GM12878 (cell line): ENCODE data around the gene ETS1. TPM values are rescaled to one million over a fixed set of nuclear protein-coding genes. Genes with fewer than 3 reads are reported as not detected.

Experiments used
- ATAC-seq: fragments of 200-7000 bp; cut with Tn5 transposase; 3 replicates; pipeline ENCODE4 v1.9.1; 2020; ENCODE audit warnings: mild to moderate bottlenecking, moderate library complexity
- BruUV-seq: library from RNA; stranded (reverse); fragments of 400-500 nt; replicated peaks from 2 replicates; lab custom pipeline; 2021; lab: Mats Ljungman, UMichigan
- CTCF ChIA-PET: fragments of 300-600 bp; sonication (Branson Sonifier 250); formaldehyde crosslinking; extraction: SDS; loops from one replicate; lab custom pipeline; 2021; ENCODE audit warnings: inconsistent platforms; lab: Yijun Ruan, JAX
- POLR2A ChIA-PET: fragments of 350-600 bp; formaldehyde crosslinking; extraction: SDS; loops from one replicate; lab custom pipeline; 2021; ENCODE audit warnings: inconsistent platforms; lab: Charles Lee
- RAD21 ChIA-PET: fragments of 300-600 bp; sonication (Branson Sonifier 250); formaldehyde crosslinking; loops from one replicate; lab custom pipeline; 2023; ENCODE audit warnings: antibody characterized with exemption; ENCODE audit not compliant: unreplicated experiment; lab: Charles Lee
- SMC1A ChIA-PET: fragments of 300-600 bp; sonication (Branson Sonifier 250); formaldehyde crosslinking; loops from one replicate; lab custom pipeline; 2023; ENCODE audit not compliant: unreplicated experiment, uncharacterized antibody; lab: Charles Lee
- DNase-seq: peaks from one replicate; pipeline ENCODE4 v3.0.0-alpha.2; 2011; ENCODE audit warnings: low read depth, low spot score
- FAIRE-seq: peaks from 3 replicates; lab custom pipeline; 2011; peaks lifted over from hg19 to GRCh38; lab: Jason Lieb, UNC
- H2AFZ ChIP-seq: 2 replicates; pipeline ENCODE4 v1.6.0; 2011; ENCODE audit warnings: low read depth, low read length, control low read depth; ENCODE audit not compliant: control insufficient read depth
- H3K27ac ChIP-seq: 2 replicates; pipeline ENCODE4 v1.5.1; 2011; ENCODE audit warnings: control low read depth; ENCODE audit not compliant: control insufficient read depth, insufficient read depth
- H3K27me3 ChIP-seq, 2 experiments: replicated peaks in 1 of 2; 2 replicates each; pipeline versions ENCODE4 v1.6.0 to v1.6.1; 2011; ENCODE audit warnings: low read length in 1 of 2; ENCODE audit not compliant: control insufficient read depth in 2 of 2, insufficient read depth in 2 of 2
- H3K36me3 ChIP-seq, 2 experiments: 2 replicates each; pipeline ENCODE4 v1.5.1; 2011; ENCODE audit warnings: low read length in 1 of 2; ENCODE audit not compliant: control insufficient read depth in 2 of 2, insufficient read depth in 2 of 2
- H3K4me1 ChIP-seq: 2 replicates; pipeline ENCODE4 v1.6.1; 2011; ENCODE audit warnings: mild to moderate bottlenecking, low read length, moderate library complexity, mixed read lengths; ENCODE audit not compliant: control insufficient read depth, insufficient read depth
- H3K4me2 ChIP-seq: 2 replicates; pipeline ENCODE4 v1.6.0; 2011; ENCODE audit warnings: control low read depth; ENCODE audit not compliant: control insufficient read depth, insufficient read depth
- H3K4me3 ChIP-seq: fragments of 200-600 bp; sonication (generic); 2 replicates; pipeline ENCODE4 v1.5.1; 2016
- H3K79me2 ChIP-seq: 2 replicates; pipeline ENCODE4 v1.6.0; 2011; ENCODE audit warnings: low read length; ENCODE audit not compliant: control insufficient read depth, insufficient read depth
- H3K9ac ChIP-seq: 2 replicates; pipeline ENCODE4 v1.8.0; 2011; ENCODE audit warnings: low read length, control low read depth, mixed read lengths; ENCODE audit not compliant: control insufficient read depth, insufficient read depth
- H3K9me3 ChIP-seq: replicated peaks from 3 replicates; pipeline ENCODE4 v1.5.1; 2011; ENCODE audit warnings: mild to moderate bottlenecking, low read length; ENCODE audit not compliant: control insufficient read depth, insufficient read depth
- H4K20me1 ChIP-seq: 2 replicates; pipeline ENCODE4 v1.6.0; 2011; ENCODE audit not compliant: control insufficient read depth, insufficient read depth
- CTCF ChIP-seq, 3 experiments: IDR thresholded peaks in 2 of 3; conservative IDR thresholded peaks in 1 of 3; 2 replicates each; pipeline ENCODE4 v1.5.1; 2011; ENCODE audit warnings: low read depth in 3 of 3, low read length in 3 of 3, mild to moderate bottlenecking in 3 of 3, control low read depth in 2 of 3, moderate library complexity in 2 of 3, inconsistent platforms in 1 of 3, mixed read lengths in 1 of 3; ENCODE audit not compliant: control insufficient read depth in 2 of 3, insufficient read depth in 1 of 3; ENCODE audit errors: extremely low read depth in 1 of 3
- DPF2 ChIP-seq: fragments of 450-650 bp; IDR thresholded peaks from 2 replicates; pipeline ENCODE4 v1.6.1; 2017; ENCODE audit warnings: mild to moderate bottlenecking
- EP300 ChIP-seq, 2 experiments: fragments of 150-350 bp in 1 of 2; IDR thresholded peaks; 2 replicates each; pipeline ENCODE4 v1.6.1; 2011 to 2012; ENCODE audit warnings: low read depth in 2 of 2, low read length in 2 of 2, borderline replicate concordance in 1 of 2, improper control_type of control experiment in 1 of 2, inconsistent platforms in 1 of 2; ENCODE audit not compliant: control insufficient read depth in 1 of 2
- ESRRA ChIP-seq: IDR thresholded peaks from 2 replicates; pipeline ENCODE4 v1.6.1; 2012; ENCODE audit warnings: mild to moderate bottlenecking, low read length, improper control_type of control experiment
- FOXK2 ChIP-seq: fragments of 450-650 bp; IDR thresholded peaks from 2 replicates; pipeline ENCODE4 v1.6.1; 2017; ENCODE audit warnings: mild to moderate bottlenecking, moderate library complexity
- HDGF ChIP-seq: fragments of 450-650 bp; IDR thresholded peaks from 2 replicates; pipeline ENCODE4 v1.6.1; 2016; ENCODE audit warnings: antibody characterized with exemption
- MTA2 ChIP-seq: fragments of 450-650 bp; IDR thresholded peaks from 2 replicates; pipeline ENCODE4 v1.6.1; 2016; ENCODE audit warnings: low read depth, mild to moderate bottlenecking, moderate library complexity
- NRF1 ChIP-seq: conservative IDR thresholded peaks from 2 replicates; pipeline ENCODE4 v1.6.1; 2011; ENCODE audit warnings: mild to moderate bottlenecking, low read depth, low read length, improper control_type of control experiment
- POLR2A ChIP-seq: IDR thresholded peaks from 2 replicates; pipeline ENCODE4 v1.6.1; 2011; ENCODE audit warnings: low read depth, mild to moderate bottlenecking, low read length
- POLR2AphosphoS2 ChIP-seq: IDR thresholded peaks from 2 replicates; pipeline ENCODE4 v1.6.1; 2011; ENCODE audit warnings: low read depth, mild to moderate bottlenecking, low read length, improper control_type of control experiment, moderate library complexity
- SMC3 ChIP-seq: IDR thresholded peaks from 2 replicates; pipeline ENCODE4 v1.6.1; 2011; ENCODE audit warnings: low read length, improper control_type of control experiment, borderline replicate concordance
- STAT3 ChIP-seq: IDR thresholded peaks from 2 replicates; pipeline ENCODE4 v1.6.1; 2011; ENCODE audit warnings: low read depth, low read length, improper control_type of control experiment
- TBL1XR1 ChIP-seq: IDR thresholded peaks from 2 replicates; pipeline ENCODE4 v1.6.1; 2012; ENCODE audit warnings: low read depth, low read length, improper control_type of control experiment
- TCF3 ChIP-seq: IDR thresholded peaks from 2 replicates; pipeline ENCODE4 v1.6.1; 2012; ENCODE audit warnings: low read depth, mild to moderate bottlenecking, low read length, borderline replicate concordance; ENCODE audit not compliant: insufficient read depth
- TCF7 ChIP-seq: IDR thresholded peaks from 2 replicates; pipeline ENCODE4 v1.6.1; 2014; ENCODE audit warnings: antibody characterized with exemption, borderline replicate concordance
- YBX1 ChIP-seq: fragments of 450-650 bp; IDR thresholded peaks from 2 replicates; pipeline ENCODE4 v1.6.1; 2016; ENCODE audit warnings: antibody characterized with exemption
- WGBS: methylation state at CpG from one replicate; pipeline ENCODE4 v1.1.6; 2016; ENCODE audit warnings: low lambda C conversion rate; ENCODE audit not compliant: insufficient replicate concordance, insufficient coverage; ENCODE audit errors: missing lambda C conversion rate; 5-methylcytosine and 5-hydroxymethylcytosine counted together
- in situ Hi-C: fragments of 300-500 bp; cut with MboI; formaldehyde crosslinking; loops from 9 replicates; pipeline ENCODE4 v1.14.3; 2018; ENCODE audit warnings: mixed read lengths
- intact Hi-C: fragments of 100-400 bp; cut with micrococcal nuclease; formaldehyde crosslinking; loops from one replicate; pipeline ENCODE4 v1.14.2; 2022; ENCODE audit not compliant: unreplicated experiment
- polyA plus RNA-seq, 11 experiments: library from polyadenylated mRNA; depleted of rRNA in 4 of 11; unstranded in 6 of 11; stranded (reverse) in 5 of 11; fragments of >200 nt; fragmentation: Nextera tagmentation in 4 of 11; fragmentation: Illumina TruSeq in 1 of 11; extraction: Ambion mirVana in 4 of 11; extraction: Trizol in 1 of 11; gene quantifications; 1 replicate in 1 of 11; 2 replicates in 10 of 11; pipeline versions ENCODE4 v1.2.1 to v1.2.3, GENCODE V29; 2011 to 2016; ENCODE audit warnings: inconsistent platforms in 2 of 11, missing spikeins in 2 of 11, low read depth in 1 of 11
- total RNA-seq, 4 experiments: library from RNA; depleted of rRNA in 3 of 4; stranded (reverse); fragments of >200 nt in 3 of 4; fragmentation: Illumina TruSeq in 1 of 4; extraction: Trizol in 1 of 4; gene quantifications; 2 replicates each; pipeline versions ENCODE4 v1.2.1 to v1.2.3, GENCODE V29; 2013 to 2021

The ETS1 gene
- total and polyA plus RNA-seq, 10 of the 15 experiments (the other 5 are each of a cell fraction or from before 2014, with no cell fraction given), result 12.5 to 112 (median 55.5) TPM

- no TSS peak for BruUV-seq
- 100% methylated on average over 5 of the region's 5 CpGs for whole genome bisulfite sequencing
- no peak overlapping the region for H3K4me3 ChIP-seq
These were observed 20.5 kb upstream of the ETS1 start for GRCh38 chr11:128607819-128608218.

GRCh38 chr11:128604723-128605122 lies 17.4 kb upstream of the ETS1 start:
- intact Hi-C loops (loop anchor here (1.0 kb wide), 3 partner anchors 26 to 227 kb away; no protein-coding TSS in a partner anchor), in situ Hi-C loops (loop anchor here (5.0 kb wide), 1 partner anchor 47 kb away; no protein-coding TSS in a partner anchor)
- DNase-seq (no peak), FAIRE-seq (no peak), ATAC-seq (no peak)
- ChIA-PET SMC1A (interaction anchor here (0.6 to 23.9 kb wide), 18 partner anchors 9 to 432 kb away, joined by 3 to 596 read pairs (median 6); no protein-coding TSS in a partner anchor), CTCF (interaction anchor here (0.6 to 18.0 kb wide), 20 partner anchors 9 to 1262 kb away, joined by 3 to 444 read pairs (median 4); no protein-coding TSS in a partner anchor), RAD21 (interaction anchor here (1.0 to 13.8 kb wide), 12 partner anchors 20 to 314 kb away, joined by 3 to 273 read pairs (median 8); no protein-coding TSS in a partner anchor), POLR2A (interaction anchor here (1.5 kb wide), 1 partner anchor 17 kb away, joined by 3 read pairs; no protein-coding TSS in a partner anchor)
- Histone ChIP-seq H4K20me1 (no peaks in the 10 kb centered on the region), H3K36me3 (no peaks in the 10 kb centered on the region), H3K9ac (no peak overlapping the region), H3K4me1 (peaks cover 14% of the 10 kb centered on the region), H2AFZ (no peak overlapping the region), H3K27ac (no peak overlapping the region), H3K4me3 (no peak overlapping the region), H3K27me3 (no peaks in the 10 kb centered on the region), H3K79me2 (no peaks in the 10 kb centered on the region), H3K4me2 (no peak overlapping the region), H3K9me3 (no peaks in the 10 kb centered on the region)
- no TSS peak for BruUV-seq
- 82% methylated on average over 5 of the region's 5 CpGs for WGBS
- TF ChIP-seq STAT3, result no peak
- TF ChIP-seq HDGF, result no peak
- TF ChIP-seq YBX1, result no peak
- TF ChIP-seq TCF7, result no peak
- TF ChIP-seq ESRRA, result no peak
- TF ChIP-seq EP300 (IDR thresholded peaks at IDR 0.05; ENCODE audit: borderline replicate concordance in 1 of 2, control insufficient read depth in 1 of 2, low read depth in 2 of 2, low read length in 2 of 2), result no peak
- no peak for TF ChIP-seq CTCF (IDR thresholded peaks at IDR 0.05 in 2 of 3, conservative IDR thresholded peaks at IDR 0.05 in 1 of 3; ENCODE audit: control insufficient read depth in 2 of 3, extremely low read depth in 1 of 3, insufficient read depth in 1 of 3, low read depth in 3 of 3, low read length in 3 of 3)
- no peak for TF ChIP-seq DPF2
- TF ChIP-seq POLR2AphosphoS2, result no peak
- TF ChIP-seq TCF3, result no peak
- TF ChIP-seq TBL1XR1, result no peak
- no peak for TF ChIP-seq FOXK2
- no peak for TF ChIP-seq NRF1
- TF ChIP-seq MTA2, result no peak
- no peak for TF ChIP-seq POLR2A

More at GRCh38 chr11:128607819-128608218, 20.5 kb upstream of the ETS1 start:
- no peak for FAIRE-seq
- DNase-seq, result no peak
- Histone ChIP-seq H3K4me1 (peaks cover 33% of the 10 kb centered on the region), H4K20me1 (no peaks in the 10 kb centered on the region), H3K9me3 (no peaks in the 10 kb centered on the region), H3K27me3 (no peaks in the 10 kb centered on the region), H3K79me2 (no peaks in the 10 kb centered on the region), H3K36me3 (no peaks in the 10 kb centered on the region), H2AFZ (no peak overlapping the region), H3K27ac (no peak overlapping the region), H3K4me2 (no peak overlapping the region), H3K9ac (no peak overlapping the region)
- no peak for TF ChIP-seq NRF1
- TF ChIP-seq SMC3, result no peak
- in situ Hi-C loops, result loop anchor here (5.0 kb wide), 1 partner anchor 51 kb away; no protein-coding TSS in a partner anchor
- ChIA-PET CTCF (interaction anchor here (0.6 to 18.0 kb wide), 11 partner anchors 18 to 450 kb away, joined by 3 to 444 read pairs (median 5); no protein-coding TSS in a partner anchor), RAD21 (interaction anchor here (0.6 to 13.8 kb wide), 5 partner anchors 17 to 389 kb away, joined by 3 to 273 read pairs (median 3); no protein-coding TSS in a partner anchor), SMC1A (interaction anchor here (0.7 to 23.9 kb wide), 11 partner anchors 9 to 223 kb away, joined by 3 to 596 read pairs (median 5); partner anchors contain the start of gene ETS1), POLR2A (interaction anchor here (1.3 to 9.5 kb wide), 3 partner anchors 15 to 89 kb away, joined by 4 to 83 read pairs (median 21); no protein-coding TSS in a partner anchor)
- intact Hi-C loops, result no loop called here
- no peak for ATAC-seq
